Esophagus squamous epithelium (tissue), 4 donors: ENCODE data around the gene LNX2.

ENCODE experiments used
- CTCF ChIP-seq, 6 experiments: fragments of 450-650 bp in 4 of 6; fragments of 200-600 bp in 2 of 6; sonication (generic) in 2 of 6; IDR thresholded peaks; one replicate each; pipeline ENCODE4 v1.5.1; 2016 to 2019; ENCODE audit warnings: antibody characterized with exemption in 6 of 6, mild to moderate bottlenecking in 4 of 6, moderate library complexity in 4 of 6
- POLR2A ChIP-seq, 4 donors: fragments of 450-650 bp; IDR thresholded peaks; one replicate each; pipeline ENCODE4 v1.6.1; 2017; ENCODE audit warnings: antibody characterized with exemption in 4 of 4, mild to moderate bottlenecking in 4 of 4, moderate library complexity in 3 of 4

GRCh38 chr13:27638521-27638920 is 18.2 kb upstream of the LNX2 start:
- TF ChIP-seq CTCF (IDR thresholded peaks at IDR 0.05) (no peak), POLR2A (IDR thresholded peaks at IDR 0.05) (no peak)
